Glomerular visceral epithelial cell (primary cell): ENCODE measurements around the gene STPG1.

Experiments
- DNase-seq: peaks from one replicate; pipeline ENCODE4 v3.0.0-alpha.2; 2016; ENCODE audit errors: extremely low spot score

The STPG1 gene

DNA sequence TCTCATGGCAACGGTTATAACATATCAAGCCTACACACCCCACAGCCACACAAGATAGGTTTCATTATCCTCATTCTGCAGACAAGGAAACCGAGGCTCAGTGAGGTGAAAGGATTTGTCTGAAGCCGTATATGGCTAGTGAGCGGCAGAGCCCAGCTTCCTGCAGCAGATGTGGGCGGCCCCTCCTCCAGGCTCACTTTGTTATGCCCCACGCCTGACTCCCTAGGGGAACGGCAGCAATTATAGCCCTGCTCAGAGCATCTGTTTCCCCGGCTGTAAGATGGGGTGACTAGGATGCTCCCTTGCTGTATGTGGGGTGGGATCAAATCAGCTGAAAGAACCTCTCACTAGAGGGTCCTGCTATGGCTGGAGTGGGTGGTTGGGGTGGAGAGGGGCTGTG, 72.3 kb downstream of the STPG1 start:
- no peak for DNase-seq

DNA sequence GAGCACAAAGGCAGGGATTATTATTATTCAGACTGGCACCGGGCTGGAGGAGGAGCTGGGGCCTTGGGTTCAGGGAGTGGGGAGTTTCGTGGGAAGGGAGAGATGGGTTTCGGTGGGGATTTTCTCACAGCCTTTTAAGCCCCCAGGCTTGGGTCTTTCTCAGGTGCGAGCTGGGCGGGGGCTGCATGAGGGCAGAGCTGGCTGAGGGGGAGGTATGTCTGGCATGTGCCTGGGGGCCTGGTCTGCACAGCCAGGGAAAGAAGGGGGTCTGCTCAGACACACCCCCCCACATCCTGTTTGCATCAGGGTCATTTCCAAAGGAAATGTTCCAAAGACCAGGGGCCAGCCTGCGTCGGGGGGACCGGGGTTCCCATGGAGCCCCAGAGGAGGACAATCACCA, 72.8 kb downstream of the STPG1 start:
- no peak for DNase-seq

DNA sequence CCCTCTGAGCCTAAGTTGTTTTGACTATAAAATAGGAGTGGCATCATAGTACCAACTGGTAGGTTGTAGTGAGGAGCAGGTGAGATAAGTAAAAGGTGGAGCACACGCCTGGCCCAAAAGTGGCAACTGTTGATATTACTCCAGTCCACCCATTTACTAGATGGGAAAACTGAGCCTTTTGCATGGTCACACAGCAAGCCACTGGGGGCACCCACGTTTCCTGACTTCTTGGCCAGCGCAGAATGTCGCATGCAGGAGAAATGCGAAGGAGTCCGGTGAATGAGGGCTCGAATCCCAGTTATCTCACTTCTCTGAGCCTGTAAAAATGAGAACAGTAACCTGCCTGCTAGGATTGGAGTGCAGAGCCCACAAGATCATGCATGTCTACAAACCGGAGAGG, 73.6 kb downstream of the STPG1 start:
- DNase-seq, result no peak

DNA sequence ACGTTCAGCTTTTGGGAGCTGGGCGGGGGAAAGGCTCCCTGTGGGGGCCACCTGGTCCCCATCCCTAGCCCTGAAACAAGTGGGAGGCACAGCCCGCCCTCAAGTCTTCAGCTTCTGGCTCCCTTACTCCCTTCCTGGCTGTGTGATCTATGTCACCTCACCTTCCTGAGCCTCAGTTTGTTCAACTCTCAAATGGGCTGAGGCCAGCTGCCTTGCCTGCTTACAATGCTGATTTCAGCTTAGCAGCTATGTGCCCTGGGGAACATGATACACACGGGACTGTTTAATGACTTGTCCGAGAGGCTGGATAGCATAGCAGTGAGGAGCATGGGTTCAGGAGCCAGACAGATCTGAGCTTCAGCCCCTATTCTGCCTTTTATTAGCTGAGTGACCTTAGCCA, 75.1 kb downstream of the STPG1 start:
- DNase-seq, result no peak

DNA sequence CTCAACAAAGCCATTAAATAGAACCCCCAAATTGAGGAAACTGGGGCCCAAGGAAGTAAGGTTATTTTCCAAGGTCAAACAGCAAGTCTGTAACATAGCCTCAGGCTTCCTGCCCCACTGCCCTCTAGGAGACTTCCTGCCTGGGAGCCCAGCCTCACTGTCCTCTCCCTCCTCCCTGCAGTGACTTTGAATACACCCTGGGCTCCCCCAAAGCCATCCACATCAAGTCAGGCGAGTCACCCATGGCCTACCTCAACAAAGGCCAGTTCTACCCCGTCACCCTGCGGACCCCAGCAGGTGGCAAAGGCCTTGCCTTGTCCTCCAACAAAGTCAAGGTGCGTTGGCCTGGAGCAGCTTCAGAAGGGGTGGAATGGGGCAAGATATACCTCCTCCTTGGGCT, 76.1 kb downstream of the STPG1 start:
- no peak for DNase-seq

DNA sequence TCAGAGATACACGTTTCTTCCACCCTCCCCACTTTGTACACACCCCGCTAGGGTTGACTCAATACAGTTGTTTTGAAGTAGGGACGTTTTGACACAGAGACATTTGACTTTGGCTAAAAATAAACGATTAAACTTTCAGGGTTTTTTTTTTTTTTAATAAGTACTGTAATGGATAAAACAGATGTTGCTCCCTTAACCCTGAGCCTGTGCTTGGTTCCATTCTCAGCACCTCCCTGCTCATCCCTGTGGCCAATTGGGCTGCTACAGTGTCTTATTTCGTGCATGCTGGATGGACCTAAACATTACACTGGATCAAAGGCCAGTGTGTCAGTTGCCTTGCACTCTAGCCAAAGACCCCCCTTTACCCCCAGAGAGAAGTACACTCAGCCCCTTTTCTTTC, 77.5 kb downstream of the STPG1 start:
- DNase-seq, result no peak

DNA sequence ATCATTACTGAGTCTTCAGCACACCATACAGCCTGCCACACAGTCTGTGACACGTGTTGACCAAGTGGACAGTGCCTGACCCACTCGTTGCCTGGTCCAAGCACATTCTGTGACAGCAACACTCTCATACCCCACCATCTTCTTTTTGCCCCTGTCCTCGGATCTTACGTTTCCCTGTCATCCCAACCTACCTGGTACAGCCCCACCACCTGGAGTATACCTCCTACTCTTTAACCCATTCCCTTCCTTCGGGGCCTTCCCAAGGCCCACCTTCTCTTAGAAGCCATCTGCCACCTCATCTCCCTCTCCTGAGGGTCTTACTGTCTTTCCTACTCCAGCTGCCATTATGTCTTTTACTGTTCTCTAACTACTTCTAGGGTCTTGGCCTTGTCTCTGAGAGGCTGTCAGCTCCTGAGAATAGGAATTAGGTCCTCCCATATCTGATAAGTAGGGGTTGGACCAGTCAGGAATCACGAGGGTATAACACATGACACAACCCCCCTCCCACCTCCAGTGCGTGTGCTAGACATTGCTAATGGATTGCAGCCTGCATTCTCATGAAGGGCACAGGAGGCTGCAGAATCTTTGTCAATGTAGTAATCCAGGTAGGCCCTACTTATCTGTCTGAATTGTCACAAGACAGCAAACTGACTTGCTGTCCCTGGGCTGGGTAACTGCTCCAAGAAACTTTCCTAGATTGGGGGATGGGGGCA, 81.5 kb downstream of the STPG1 start:
- DNase-seq, result no peak

DNA sequence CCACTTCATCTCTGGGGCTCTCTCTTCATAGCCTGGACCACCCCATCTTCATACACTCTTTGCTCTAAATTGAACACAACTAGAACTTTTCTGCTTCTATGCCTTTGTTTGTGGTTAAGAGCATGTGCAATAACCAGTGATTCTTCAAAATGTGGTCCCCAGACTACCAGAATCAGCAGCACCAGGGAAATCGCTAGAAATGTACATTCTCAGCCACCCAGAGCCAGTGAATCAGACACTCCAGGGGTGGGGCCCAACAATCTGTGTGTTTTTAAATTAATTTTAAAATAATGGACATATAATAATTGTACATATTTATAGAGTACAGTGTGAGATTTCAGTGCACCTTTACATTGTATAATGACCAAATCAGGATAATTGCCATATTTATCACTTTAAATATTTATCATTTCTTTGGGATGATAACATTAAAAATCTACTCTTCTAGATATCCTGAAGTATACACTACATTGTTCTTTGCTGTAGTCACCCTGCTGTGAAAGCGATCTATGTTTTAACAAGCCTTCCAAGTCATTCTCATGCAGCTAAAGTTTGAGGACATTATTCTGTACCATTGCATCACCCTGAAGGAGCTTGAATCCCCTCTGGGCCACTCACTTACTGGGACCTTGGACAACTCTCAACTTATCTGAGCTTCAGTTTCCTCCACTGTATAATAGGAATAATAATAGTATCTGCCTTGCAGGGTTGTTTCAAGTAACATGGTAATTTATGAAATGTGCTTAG, 83.6 kb downstream of the STPG1 start:
- no peak for DNase-seq

DNA sequence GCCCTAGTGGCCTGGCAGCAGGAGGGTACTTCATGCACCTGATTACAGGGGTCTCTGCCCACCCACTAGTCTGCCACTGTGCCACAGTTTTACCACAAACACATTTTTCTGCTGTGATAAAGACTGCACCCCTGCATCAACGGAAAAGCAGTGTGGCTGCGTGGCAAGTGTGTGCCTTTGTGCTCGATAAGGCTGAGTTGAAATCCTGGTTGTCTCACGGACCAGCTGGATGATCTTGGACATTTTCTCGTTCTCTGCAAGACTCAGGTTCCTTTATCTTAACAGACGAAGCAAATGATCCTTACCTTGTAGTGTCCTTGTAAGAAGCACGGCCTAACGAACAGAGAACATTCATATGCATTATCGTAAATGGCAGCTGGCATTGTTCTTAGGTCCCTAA, 84.3 kb downstream of the STPG1 start:
- DNase-seq, result no peak

DNA sequence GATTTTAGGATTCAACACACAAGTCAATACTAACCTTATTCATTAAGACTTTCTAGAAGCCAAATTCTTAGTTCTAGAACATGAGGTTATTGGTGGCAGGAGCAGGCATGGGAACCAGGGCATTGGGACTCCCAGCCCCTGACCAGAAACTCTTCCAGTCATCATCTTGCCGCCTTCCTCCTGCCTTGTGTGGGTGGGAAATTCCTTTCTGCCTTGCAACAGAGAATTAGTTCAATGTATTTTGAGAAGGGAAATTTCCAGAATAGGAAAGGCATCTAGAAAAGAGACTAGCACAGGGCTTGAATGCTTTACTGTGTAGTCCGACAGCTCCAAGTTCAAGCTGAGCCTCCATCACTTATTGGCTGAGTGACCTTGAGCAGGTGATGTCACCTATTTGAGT, 85.7 kb downstream of the STPG1 start:
- no peak for DNase-seq

DNA sequence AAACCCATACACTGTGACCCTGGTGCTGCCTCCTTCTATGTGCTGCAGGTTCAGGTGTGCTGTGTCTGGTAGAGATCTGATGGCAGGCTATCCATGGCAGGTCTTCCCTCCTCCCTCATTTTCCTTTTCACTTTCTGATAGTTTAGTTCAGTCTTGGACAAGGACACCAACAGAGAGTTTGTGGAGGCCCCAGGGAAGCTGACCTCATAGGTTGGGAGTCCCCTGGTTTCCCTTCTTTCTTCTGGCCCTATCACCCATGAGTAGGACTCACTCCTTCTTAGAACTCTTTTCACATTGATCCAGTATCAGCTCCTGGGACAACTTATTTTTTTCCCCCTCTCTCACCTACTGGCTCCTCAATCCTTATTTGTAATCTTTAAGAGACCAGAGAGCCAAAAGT, 86.1 kb downstream of the STPG1 start:
- no peak for DNase-seq

DNA sequence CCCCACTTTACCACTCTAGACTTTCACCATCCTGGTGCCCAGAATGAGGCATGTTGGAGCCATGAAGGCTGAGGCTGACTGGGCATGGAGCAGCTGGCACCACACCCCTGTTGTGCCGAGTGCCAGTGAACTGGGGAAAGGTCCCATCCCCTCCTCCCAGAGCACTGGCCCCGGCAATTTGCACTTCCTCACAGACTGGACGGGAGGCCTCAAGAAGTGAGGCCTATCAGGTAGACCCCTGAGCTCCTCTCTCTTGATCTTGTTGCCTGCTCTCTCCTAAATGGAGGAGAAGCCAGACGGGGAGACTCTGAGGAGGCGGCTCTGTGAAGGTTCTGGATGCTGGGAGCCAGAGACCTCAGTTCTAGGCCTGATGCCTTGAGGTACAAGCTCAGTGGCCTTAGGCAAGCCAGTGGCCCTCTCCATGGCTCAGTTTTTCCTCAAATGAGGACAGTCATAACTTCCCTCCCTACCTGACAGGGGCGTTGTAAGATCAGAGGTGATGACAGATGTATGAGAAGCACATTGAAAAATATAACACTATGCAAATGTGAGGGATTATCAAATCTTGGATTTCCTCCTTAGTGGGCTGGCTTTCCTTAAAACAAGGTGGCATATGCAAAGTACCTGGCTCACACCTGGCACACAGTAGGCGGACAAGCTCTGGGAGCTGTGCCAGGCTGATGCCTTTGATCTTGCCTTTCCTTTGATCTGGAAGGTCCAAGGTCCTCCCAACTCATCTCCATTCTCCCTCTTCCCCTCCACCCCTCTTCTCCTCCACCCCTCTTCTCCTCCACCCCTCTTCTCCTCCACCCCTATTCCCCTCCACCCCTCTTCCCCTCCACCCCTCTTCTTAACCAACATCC, 87.8 kb downstream of the STPG1 start:
- DNase-seq, result no peak

DNA sequence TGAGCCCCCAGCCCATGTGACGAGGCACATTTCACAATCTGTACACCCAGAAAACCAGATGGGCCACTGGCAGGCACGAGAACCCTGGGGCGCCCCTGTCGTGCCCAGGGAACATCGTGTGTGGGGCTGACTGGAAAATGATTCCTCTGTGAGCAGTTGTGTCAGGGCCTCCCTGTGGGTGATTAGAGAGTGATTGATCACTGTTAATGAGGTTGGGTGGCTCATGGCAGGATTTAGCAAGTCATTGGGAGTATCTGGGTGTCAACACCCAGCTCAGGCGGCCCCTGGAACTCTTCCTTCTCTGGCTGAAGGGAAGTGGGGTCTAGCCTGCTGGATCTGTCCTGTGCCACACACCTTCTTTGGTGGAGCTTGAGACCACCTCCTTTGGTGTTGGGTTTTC, 88.7 kb downstream of the STPG1 start:
- DNase-seq, result no peak

DNA sequence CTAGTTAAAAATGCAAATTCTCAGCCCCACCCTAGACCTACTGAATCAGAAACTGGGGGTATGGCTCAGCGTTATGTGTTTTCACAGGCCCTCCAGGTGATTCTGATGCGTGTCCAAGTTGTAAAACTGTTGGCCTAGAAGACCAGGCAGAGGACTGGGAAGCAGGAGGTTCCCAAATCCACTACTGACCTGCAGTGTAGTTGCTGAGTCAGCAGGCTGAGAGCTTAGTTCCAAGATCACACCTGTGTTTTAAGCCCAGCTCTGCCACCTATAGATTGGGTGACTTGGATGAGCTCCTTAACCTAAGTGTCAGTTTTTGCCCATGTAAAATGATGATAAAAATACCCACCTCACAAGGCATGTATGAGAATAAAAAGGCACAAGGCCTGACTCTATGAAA, 90.3 kb downstream of the STPG1 start:
- DNase-seq, result no peak

DNA sequence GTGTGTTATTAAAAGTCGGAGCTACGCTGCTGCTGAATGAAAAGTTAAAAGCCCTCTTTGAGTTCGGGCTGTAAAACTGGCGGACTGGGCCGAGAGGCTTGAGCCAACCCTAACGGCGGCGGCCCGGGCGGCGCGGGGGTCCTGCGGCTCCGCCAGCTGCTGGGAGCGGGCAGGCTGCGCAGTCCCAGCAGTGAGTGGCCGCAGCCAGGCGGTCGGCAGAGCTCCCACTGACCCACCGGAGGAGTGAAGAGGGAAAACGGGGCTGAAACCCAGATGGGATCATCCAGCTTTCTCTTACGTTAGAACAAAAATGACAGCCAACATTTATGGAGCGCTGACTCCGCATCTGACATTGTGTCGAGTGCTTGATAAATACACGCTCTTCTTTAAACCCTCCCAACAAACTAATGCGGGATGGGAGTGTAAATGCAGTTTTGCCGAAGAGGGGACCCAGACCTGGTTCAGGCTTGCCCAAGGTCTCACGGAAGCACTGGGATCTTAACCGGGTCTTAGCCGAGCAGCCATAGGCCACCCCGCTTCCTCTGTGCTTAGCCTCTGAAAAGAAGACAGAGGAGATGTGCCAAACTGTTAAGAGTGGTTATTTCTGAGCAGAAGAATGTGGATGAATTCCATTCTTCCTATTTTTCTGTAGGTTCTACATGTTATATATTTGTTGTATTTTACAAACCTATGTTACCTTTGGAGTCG, 91.0 kb downstream of the STPG1 start:
- no peak for DNase-seq

DNA sequence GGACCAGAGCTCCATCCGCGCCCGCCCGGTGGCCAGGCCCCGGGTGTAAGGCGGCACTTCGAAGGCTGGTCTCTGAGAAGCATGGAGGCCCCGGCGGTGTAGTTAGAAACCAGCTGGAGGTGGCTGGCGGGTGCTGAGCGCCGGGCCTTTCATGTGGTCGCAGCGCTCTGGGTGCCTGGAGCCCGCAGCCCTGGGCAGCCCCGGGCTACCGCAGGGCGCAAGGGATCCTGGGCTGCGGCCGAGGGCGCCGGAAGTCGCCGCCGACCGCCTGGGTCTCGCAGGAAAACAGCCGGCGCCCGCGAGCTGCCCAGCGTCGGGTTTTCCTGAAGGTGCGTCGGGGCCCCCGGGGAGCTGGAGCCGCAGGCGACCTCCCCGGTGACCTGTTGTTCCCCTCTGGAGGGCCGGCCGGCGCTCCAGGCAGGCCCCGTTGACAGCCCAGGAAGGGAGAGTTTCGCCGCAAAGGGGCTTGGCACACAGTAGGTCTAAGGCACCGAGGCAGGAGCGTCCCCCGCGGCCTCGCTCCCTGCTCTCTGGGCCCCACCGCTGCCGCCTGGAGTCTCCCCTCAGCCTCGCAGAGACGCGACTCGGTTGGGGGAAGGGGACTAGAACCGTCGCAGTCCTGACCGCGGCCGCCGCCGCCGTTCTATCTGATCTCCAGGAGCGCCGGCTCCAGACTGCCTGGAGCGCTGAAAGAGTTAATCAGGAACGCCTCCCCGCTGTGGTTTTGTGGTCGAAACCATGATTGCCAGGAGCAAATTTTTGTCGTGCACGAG, 91.7 kb downstream of the STPG1 start:
- DNase-seq, result peak; percentile 89

DNA sequence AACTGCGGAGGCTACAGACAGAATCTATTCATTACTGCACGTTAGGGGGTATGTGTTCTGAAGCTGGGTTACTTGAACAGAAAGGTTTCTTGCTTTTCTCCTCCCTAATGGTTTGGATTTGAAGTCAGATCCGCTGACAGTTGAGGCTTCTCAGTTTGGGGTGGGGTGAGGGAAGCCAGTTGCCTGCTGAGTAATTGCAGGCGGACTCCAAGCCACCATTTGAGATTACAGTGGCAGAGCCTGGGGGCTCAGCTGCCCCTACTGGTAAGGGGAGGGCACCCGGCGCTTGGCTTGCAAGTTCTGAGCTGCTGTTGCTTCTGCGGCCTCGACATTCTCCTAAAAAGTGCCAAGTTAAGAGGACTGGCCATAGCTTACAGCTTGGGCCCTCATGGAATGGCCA, 92.5 kb downstream of the STPG1 start:
- DNase-seq, result no peak

DNA sequence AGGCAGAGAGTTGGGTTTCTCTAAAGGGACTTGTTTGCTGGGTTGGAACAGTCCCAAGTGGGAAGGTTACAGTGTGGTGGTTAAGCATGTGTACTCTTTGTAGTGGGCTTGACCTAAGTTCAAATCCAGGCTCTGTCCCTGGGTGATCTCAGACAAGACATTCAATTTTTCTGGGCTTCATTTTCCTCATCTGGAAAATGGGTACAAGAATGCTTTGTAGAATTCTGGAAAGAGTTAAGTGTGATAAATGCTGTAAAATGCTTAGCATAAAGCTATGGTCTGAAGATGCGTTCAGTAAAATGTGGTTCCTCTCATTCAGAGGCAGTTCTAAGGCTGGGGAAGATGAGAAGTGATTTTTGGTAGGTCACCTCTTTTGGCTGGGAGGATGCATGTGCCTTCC, 93.6 kb downstream of the STPG1 start:
- no peak for DNase-seq

DNA sequence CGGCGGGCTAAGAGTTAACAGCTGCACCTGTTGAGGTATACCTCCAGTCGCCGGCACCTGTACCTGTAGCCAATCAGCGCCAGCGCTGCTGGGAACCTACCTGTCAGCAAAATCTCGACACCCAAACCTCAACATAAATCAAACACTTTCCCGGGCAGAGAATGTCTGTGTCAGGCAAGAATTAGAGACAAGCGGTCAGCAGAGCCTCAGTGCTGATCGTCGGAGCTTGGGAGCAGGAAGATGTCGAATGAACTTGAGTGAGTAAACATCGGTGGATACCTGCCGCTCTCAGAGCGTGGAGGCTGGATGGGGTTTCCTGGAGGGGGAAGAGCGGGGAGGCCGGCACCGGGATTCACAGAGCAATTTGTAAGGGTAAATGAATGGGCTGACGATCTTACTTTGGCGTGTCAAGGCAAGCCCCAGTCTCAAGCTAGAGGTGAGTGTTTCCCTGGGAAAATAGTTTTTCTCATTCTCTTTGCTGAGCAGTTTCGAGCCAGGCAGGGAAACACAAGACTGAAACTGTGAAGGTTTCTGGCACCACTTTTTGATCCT, 94.2 kb downstream of the STPG1 start, which contains the start of gene GRHL3:
Gene GRHL3 (plus strand): TSS at position 46 of the 552 bp plus-strand sequence. CDS start 195 bp downstream, at position 241.
- peak; percentile 37 for DNase-seq

DNA sequence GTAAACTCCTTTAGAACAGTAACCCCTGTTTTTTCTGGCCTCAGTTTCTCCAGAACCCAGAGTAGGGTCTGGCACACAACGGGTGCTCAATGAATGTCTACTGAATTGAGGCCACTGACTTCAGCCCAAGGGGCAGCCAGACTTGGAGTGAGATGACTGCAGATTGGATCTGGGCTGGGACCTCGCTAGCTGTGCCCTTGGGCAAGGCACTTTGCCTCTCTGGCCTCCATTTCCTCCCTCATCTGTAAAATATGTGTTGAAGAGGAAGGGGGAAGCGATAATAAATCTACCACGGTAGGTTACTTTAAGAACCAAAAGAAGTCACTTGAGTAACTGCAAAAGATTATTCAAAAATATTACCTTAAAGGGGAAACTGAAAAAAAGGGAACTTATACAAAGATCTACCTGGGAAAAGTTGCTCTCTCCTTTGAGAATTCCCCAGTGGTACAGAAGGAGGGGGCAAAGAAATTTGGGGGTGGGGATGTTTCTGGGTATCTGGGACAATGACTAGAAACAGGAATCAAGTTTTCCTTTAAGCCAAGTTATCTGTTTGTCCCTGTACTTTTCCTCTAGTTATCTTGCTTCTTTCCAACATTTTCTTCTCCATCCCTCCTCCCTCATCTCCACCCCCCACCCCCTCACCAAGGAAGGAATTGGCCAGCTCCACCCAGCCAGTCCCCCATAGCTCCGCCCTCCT, 94.8 kb downstream of the STPG1 start:
- DNase-seq, result no peak
